HG03175 (cell line): Measurements from ENCODE around the gene PTPRD.

ENCODE experiments used
- ATAC-seq: cut with Tn5 transposase; IDR thresholded peaks from one replicate; pipeline ENCODE4 v1.9.1; 2021; ENCODE audit warnings: mild to moderate bottlenecking, moderate library complexity; ENCODE audit not compliant: unreplicated experiment

The PTPRD gene

DNA sequence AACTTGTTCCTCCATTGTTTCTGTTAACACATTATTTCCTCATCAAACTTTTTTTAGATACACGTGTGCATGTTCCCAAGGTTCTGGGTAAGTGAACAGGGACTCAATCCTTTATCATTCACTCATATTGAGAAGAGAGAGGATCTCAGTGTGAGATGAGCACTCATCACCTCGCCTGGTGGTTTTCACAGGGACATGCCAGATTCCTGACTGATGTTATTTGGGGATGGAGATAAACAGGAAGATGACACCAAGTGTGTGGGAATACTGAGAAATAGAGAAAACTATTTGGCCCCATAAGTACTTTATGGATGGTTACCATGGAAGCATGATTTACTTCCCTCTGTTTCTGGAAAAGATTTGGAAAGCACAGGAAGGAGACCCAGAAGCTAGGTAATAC lies 2279.9 kb downstream of the PTPRD start:
- no peak for ATAC-seq

DNA sequence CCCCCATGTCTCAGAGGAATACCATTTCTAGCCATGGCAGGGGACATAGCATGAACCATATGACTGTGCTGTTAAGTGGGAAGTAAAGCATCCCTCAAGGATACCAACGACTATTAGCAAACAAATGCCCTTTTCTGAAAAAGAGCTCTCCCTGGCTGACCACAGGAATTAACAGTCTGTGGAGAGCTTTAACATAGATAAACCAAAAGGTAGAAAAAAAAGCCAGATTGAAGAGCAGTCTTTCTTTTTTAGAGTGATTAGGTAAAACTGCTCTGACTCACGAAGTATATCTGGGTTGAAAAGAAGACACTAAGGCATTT lies 2280.5 kb downstream of the PTPRD start:
- no peak for ATAC-seq

DNA sequence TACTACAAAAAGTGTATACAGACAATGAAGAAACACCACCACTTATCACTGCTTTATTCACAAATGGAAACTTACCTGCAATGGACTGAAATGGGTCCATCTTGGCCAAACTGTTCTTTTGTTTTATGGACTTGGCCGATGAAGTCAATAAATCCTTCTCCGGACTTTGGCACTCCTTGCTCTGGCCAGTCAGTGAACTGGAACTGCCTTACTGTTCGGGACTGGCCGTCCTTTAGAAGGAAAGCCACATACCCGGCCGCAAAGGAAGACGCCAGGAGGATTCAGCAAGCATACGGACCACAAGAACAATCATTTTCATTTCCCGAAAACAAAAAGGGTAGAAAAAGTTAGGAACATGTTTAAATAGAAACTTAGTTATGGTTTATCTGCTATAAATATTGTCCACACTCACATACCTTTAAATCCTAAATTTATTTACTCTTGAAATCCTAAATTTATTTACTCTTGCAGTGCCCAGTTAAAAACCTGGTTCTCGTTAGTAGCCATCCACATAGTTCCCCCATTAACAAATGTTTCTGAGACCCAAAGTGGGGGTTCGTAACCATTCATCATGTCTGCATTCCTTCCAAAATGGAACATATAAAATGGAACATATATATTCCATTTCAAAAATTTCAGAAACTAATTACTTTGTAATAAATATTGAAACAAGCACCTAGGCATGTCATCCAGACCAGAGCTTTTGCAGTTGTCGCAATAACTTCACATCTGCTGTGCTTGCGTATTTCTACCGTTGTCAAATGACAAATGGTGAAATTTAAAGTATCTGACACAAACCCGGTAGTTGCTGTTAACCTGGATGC lies 2281.1 kb downstream of the PTPRD start:
- ATAC-seq = no peak

DNA sequence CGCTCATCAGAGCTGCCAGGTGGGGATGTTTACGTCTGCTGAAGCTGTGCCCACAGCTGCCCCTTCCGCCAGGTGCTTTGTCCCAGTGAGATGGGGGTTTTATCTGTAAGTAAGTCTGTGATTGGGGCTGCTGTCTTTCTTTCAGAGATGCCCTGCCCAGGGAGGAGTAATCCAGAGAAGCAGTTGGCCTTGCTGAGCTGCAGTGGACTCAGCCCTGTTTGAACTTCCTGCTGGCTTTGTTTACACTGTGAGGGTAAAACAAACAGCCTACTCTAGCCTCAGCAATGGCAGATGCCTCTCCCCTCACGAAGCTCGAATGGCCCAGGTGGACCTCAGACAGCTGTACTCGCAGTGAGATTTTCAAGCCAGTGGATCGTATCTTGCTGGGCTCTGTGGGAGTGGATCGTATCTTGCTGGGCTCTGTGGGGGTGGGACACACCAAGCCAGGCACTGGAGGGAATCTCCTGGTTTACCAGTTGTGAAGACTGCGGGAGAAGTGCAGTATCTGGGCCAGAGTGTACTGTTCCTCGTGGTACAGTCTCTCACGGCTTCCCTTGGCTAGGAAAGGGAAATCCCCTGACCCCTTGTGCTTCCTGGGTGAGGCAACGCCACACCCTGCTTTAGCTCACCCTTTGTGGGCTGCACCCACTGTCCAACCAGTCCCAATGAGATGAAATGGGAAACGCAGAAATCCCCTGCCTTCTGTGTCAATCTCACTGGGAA lies 2283.1 kb downstream of the PTPRD start:
- no peak for ATAC-seq

DNA sequence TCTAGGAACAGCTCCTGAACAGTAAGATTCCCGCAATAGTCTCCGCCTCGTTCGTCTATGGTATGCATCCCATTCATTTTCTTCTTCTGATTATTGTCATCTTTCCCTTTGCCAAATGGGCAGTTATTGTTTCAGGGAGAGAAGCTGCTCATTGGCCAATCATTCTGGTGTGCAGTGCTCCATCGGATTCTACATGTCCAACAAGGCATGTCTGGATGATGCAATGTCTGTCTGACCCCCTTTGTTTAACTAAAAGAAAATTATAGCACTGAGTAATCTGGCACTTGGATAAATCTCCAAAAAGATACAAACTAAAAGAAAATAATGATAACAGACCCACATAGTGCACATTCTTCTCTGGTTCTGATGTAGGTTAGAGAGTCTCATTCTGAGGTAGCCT lies 2297.6 kb downstream of the PTPRD start:
- ATAC-seq = no peak

DNA sequence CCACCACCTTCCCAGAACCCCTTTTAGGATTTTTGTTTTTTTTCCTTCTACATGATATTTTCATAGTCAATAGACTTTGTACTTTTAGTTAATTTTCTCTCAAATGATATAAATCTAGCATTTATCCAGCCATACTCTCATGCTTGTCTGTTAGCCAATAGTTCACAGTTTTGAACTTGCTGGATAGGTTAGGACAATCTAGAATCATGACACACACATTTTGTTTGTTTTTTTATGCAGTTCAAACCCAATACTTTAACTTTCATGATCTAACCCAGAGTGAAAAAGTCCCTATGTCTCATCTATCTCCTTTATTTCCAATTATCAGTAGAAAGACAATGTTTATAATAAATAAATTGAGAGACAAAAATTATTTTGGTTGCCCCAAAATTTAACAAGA lies 2303.5 kb downstream of the PTPRD start:
- no peak for ATAC-seq

DNA sequence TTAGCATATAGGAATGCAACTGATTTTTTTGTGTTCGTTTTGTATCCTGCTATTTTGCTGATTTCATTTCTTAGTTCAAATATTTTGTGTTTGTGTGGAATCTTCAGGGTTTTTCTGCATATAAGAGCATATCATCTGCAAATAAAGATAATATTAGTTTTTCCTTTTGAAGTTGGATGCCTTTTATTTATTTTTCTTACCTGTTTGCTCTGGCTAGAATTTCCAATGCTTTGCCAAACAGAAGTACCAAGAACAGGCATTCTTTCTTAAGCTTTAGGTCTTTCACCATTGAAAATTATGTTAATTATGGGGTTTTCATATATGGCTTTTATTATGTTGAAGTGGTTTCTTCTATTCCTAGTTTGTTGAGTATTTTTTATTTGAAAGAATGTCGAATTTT lies 2308.1 kb downstream of the PTPRD start:
- no peak for ATAC-seq

DNA sequence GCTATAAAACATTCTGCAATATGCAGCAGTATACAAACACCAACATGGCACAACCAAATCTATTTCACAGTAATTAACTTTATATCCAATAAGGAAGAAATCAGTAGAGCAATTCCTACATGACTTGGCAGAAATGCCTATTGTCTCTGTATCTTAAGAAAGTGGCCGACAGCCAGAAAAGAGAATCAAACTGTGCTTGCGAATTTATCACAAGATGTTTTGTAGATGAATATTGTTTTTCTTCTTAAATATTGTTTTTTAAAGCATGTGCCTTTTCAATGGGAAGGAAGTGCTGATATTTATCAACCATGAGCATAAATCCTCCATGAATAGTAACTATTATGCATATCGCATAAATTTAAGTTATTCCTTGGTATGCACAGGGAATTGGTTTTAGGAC lies 2311.5 kb downstream of the PTPRD start:
- ATAC-seq = no peak

DNA sequence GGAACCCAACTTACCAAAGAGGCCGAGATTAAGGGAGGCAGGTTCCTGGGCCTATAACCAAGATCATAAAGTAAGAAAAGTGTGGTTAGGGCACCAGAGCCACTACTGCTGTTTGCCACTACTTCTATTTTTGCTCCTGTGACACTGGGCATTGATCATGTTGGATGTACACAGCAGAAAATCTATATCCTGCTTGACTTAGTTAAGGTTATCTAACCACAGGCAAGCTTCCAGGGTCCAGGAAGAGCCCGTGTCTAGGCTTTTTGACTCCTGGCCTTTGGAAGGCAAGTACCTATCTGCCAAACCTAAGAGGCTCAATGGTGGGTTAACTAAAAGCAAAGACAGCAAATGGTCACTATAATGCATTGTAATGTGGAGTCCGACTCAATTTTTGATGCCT lies 2315.8 kb downstream of the PTPRD start:
- ATAC-seq = no peak

DNA sequence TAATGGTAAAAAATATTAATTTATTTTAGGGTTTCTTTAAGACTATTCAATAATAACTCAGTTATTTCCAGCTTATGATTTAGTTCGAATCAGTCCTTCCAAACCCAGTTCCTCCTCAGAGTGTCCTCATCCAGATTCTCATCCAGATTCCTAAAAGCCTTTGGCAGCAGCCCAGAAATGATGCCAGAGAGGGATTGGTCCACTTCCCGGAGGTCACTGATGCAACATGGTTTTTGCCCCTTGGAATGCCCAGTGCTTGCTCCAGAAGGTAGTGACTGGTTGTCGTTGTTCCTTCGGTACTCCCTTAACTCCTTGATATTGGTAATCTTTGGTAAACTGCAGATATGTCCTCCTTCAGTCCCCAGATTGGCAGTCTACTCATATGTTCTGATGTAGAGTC lies 2320.1 kb downstream of the PTPRD start:
- no peak for ATAC-seq

DNA sequence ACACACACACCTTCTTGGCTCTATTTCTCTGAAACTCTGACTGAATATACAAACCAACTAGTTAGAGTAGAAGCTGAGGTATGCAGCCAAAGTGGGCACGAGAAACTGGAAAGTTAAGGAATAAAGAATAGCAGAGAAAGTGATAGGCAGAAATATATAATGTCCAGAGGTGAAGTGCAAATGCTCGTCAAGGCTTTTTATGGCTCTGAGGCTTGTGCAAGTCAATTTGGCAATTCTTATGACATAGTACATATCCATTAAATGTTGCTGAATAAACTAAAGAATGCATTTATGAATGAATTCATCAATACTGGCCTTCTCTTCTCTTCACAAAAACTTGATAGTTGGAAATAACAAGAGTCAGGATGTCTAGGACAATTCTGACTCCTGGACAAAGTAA lies 2323.1 kb downstream of the PTPRD start:
- no peak for ATAC-seq

DNA sequence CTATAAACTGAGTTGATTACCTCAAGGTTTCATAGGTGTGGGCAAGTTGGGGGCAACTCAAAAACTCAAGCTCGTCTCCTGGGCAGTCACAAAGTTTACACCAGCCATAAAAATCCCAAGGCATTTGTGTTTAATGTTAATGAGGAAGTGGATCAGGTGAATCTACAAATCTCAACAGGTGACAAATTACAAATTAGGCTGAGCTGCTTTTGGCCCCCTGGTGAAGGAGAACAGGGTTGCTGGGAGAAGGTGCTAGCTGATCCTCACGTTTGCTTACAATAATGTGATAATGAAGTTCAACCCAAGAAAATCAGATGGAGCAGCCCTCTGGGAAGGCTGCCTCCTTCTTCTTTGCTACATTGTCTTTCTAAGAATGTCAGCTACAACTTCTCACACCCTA lies 2324.8 kb downstream of the PTPRD start:
- no peak for ATAC-seq

DNA sequence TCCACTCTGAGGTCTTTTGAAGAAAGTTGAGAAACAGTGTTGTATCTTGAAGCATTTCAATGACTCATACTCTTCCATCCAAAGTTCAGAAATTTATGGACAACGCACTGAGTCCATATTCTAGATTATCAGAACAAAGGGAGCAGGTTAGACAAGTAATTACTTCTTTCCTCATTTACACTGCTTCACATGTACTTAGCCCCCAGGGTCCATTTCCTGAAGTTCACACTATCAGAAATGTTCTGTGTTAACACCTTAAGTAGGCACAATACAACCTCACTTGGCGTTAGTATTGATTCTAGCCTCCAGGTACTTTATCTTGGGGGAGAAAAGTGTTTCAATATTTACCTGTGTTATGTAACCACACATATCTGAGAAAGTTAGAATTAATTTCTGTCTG lies 2325.3 kb downstream of the PTPRD start:
- no peak for ATAC-seq

DNA sequence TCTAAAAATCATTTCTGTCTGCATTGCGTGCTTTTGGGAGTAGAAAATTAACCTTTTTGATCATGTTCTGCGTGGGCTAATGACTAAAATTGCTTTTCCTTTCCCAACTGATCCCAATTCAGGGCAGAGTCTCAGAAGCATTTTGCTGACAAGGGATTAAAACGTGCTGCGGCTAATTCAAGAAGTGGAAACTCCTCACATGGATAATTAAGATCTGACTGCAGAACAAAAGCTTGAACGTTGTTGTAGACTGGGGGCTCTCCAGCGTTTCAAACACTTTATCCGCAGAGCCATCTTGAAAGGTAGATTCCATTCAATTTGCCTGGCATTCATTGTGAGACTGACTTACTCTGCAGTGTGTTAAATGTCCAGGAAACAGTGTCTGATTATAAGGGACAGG lies 2327.9 kb downstream of the PTPRD start:
- ATAC-seq = no peak

DNA sequence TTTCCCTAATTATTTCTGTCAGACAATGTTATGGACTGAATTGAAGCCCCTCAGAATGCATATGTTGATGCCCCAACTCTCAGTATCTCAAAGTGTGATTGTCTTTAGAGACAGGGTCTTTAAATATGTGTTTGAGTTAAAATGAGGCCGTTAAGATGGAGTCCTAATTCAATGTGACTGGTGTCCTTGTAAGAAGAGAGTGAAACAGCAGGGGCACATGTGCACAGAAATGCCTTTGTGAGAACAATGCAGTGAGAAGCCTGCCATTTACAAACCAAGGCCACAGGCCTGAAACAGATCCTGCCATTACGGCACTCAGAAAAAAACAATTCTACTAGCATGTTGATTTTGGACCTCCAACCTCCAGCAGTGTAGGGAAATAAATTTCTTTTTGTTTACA lies 2330.3 kb downstream of the PTPRD start:
- no peak for ATAC-seq

DNA sequence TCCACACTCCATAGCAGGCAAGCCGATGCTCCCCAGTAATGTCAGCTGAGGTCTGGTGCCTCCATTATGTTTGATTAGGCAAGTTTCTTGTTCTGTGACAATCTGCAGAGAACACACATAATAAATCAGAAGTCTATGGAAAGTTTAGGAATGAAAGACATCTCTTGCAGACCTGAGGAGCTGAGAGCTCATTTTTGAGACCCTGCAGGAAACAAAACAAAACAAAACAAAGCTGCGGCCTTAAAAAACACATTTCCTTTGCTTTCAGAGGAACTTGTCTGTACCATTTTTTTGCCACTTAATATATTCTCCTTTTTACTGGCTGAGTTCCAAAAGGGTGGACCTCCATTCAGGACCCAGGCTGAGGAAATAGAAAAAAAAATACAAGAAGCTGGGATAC lies 2332.0 kb downstream of the PTPRD start:
- no peak for ATAC-seq

DNA sequence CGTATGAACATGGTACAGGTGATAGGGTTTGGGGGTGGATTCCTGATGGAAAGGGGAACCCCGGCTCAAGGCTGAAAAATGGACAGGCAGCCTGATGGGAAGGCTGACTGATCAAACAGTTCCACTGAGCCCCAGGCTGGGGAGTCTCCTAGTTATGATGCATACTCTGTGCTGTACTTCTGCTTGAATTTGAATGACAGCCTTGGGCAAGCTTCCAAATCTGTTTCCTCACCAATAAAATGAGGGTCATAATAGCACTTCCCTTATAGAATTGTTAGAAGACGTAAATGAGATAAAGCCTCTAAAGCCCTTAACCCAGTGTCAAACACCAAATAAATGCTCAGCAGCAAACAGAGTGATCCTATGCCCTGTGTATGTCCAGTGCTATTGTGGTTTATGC lies 2334.8 kb downstream of the PTPRD start:
- ATAC-seq = no peak

DNA sequence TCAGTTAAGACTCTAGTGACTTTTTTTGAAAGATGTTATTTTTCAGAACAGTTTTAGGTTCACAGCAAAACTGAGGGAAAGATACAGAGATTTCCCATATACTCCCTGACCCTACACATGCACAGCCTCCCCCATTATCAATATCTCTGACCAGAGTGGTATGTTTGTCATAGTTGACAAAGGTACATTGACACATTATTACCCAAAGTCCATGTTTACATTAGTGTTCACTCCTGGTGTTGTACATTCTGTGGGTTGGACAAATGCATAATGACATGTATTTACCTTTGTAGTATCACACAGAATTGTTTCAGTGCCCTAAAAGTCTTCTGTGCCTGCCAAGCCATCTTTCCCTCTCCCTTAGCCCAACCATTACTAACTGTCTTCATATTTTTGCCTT lies 2342.6 kb downstream of the PTPRD start:
- ATAC-seq = no peak

DNA sequence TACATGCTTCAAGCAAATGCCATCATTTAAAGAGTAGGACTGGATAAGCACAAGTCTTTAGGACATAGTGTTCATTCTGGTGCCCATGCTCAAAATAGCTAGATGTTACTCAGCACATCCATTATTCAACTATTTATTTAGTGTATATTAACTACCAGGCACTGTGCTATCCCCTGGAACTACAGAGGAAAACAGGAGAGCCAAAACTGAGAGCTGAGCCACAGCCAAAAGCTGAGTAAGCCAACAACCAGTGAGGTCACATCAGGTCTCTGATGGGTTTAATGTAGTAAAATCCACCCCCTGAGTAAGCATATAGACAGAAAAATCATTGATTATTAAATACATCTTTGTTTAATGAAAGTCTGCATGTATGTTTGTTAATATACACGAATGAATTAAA lies 2343.9 kb downstream of the PTPRD start:
- no peak for ATAC-seq

DNA sequence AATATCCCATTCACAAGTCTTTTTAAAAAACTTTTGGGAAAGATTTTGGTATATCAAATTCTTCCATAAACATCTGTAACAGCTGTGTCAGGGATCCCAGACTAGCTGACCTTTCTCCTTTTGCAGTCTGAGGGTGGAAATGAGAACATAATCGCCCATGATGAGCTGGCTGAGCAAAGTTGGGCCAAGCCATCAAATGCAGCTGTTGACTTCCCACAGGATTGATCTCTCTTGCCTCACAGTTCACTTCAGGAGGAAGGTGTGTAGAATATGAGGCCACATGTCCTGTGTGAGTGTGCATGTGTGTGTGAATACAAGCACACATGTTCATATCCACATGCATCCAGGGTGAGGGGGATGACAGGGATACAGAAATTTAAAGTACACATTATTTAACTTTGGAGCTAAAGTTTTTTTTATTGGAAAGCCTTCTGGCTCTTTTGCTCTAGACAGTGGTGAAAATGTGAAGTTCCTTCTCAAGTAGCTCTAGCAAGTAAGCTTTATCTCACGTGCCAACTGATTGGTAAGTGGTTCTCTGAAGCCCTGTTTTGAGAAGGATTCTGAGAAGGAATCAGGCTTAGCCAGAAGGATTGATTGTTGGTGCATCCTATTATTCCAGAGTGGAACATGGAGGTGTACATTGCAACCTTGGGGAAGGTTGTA lies 2344.5 kb downstream of the PTPRD start:
- no peak for ATAC-seq

DNA sequence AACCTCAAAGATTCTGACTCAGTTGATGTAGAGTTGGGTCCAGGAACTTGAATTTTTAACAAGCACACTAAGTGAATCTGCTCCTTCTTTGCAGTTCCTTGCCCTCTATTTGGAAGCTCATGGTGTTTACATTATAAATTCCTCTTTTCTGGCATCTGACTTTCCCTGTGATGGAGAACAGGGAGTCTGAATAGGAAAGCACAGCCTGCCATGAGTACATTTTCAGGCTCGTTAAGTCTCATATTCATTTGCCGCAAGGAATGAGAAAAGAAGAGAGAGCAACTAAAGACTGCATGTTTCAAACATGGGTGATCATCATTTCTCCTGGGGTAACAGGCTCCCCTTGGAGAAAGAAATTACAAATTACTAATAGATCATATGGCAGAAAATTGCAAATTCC lies 2345.2 kb downstream of the PTPRD start:
- ATAC-seq = no peak

DNA sequence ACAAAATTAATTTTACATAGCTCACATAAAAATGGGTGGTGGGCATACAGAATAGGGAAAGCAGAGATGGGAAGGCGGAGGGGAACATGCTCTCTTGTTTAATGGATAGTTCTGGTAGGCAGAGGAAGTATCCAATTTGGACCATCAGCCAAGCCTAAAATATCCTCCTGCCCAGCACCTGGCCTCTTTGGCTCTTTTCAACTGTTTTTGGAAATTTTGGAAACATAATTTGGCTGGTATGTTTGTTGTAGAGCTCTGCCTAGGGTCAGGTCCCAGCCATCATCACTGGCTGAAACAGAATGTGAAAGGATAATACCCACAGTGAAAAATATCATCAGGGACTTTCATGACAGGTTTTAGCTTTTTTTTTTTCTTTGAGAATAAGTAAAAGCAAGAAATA lies 2345.9 kb downstream of the PTPRD start:
- ATAC-seq = no peak
